DOHH2 (cell line): Measurements from ENCODE around the gene FOXD2.

Experiments
- EZH2phosphoT487 ChIP-seq: fragments of 200-600 bp; sonication (generic); IDR thresholded peaks from 2 replicates; pipeline ENCODE4 v1.6.1; 2017; ENCODE audit warnings: borderline replicate concordance, mild to moderate bottlenecking, antibody characterized with exemption, low read length, moderate library complexity, mixed read lengths
- TF ChIP-seq, protein P1 (sequence below): fragments of 200-600 bp; sonication (generic); IDR thresholded peaks from one replicate; pipeline ENCODE4 v1.5.1; 2014; ENCODE audit warnings: antibody characterized with exemption, mild to moderate bottlenecking, low read depth, low read length; ENCODE audit not compliant: poor library complexity, severe bottlenecking

GRCh38 chr1:47482786-47483185, 44.9 kb downstream of the FOXD2 start:
- TF ChIP-seq, protein P1, sequence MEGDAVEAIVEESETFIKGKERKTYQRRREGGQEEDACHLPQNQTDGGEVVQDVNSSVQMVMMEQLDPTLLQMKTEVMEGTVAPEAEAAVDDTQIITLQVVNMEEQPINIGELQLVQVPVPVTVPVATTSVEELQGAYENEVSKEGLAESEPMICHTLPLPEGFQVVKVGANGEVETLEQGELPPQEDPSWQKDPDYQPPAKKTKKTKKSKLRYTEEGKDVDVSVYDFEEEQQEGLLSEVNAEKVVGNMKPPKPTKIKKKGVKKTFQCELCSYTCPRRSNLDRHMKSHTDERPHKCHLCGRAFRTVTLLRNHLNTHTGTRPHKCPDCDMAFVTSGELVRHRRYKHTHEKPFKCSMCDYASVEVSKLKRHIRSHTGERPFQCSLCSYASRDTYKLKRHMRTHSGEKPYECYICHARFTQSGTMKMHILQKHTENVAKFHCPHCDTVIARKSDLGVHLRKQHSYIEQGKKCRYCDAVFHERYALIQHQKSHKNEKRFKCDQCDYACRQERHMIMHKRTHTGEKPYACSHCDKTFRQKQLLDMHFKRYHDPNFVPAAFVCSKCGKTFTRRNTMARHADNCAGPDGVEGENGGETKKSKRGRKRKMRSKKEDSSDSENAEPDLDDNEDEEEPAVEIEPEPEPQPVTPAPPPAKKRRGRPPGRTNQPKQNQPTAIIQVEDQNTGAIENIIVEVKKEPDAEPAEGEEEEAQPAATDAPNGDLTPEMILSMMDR: no peak
- TF ChIP-seq EZH2phosphoT487: no peak
